GM18867 (cell line): ENCODE results near the gene EBLN2.
A peak's percentile ranks its signal among the peaks of the same experiment; 100 is the strongest.

ENCODE experiments used
- ATAC-seq: cut with Tn5 transposase; IDR thresholded peaks from one replicate; pipeline ENCODE4 v1.9.1; 2021; ENCODE audit warnings: mild to moderate bottlenecking, moderate library complexity; ENCODE audit not compliant: unreplicated experiment

The EBLN2 gene

GRCh38 chr3:73100741-73101559 is 39.5 kb downstream of the EBLN2 start:
- peak; percentile 84 for ATAC-seq

GRCh38 chr3:73101881-73102280 is 40.4 kb downstream of the EBLN2 start:
- no peak for ATAC-seq

GRCh38 chr3:73107215-73107614 is 45.8 kb downstream of the EBLN2 start:
- no peak for ATAC-seq

GRCh38 chr3:73107676-73108187 is 46.3 kb downstream of the EBLN2 start:
- no peak for ATAC-seq

- no peak for ATAC-seq
These were observed 47.3 kb downstream of the EBLN2 start for GRCh38 chr3:73108750-73109149.

- ATAC-seq, result no peak
These were observed 49.1 kb downstream of the EBLN2 start for GRCh38 chr3:73110530-73110929.
